Thymus (tissue), 14 donors: ENCODE results near the gene LGALS3BP. TPM values are rescaled to one million over a fixed set of nuclear protein-coding genes. Genes with fewer than 3 reads are reported as not detected.

Source experiments
- DNase-seq, 9 donors: peaks; one replicate each; pipeline ENCODE4 v3.0.0-alpha.2; 2013; ENCODE audit warnings: low spot score in 9 of 9, low read depth in 6 of 9, missing footprints in 1 of 9
- H3K27ac ChIP-seq, 2 donors: one replicate each; pipeline ENCODE4 v1.5.1; 2013; ENCODE audit warnings: control low read depth in 1 of 2, low read depth in 1 of 2, low read length in 1 of 2, mild to moderate bottlenecking in 1 of 2, moderate library complexity in 1 of 2
- H3K27me3 ChIP-seq, 2 donors: one replicate each; pipeline ENCODE4 v1.5.1; 2013; ENCODE audit warnings: low read length in 1 of 2; ENCODE audit not compliant: control insufficient read depth in 2 of 2, insufficient read depth in 1 of 2
- H3K36me3 ChIP-seq, 2 donors: one replicate each; pipeline ENCODE4 v1.5.1; 2013; ENCODE audit warnings: low read length in 1 of 2, mild to moderate bottlenecking in 1 of 2, moderate library complexity in 1 of 2; ENCODE audit not compliant: control insufficient read depth in 2 of 2, insufficient read depth in 2 of 2
- H3K4me1 ChIP-seq, 2 donors: one replicate each; pipeline ENCODE4 v1.5.1; 2013; ENCODE audit warnings: low read length in 2 of 2; ENCODE audit not compliant: control insufficient read depth in 2 of 2, insufficient read depth in 2 of 2
- H3K4me3 ChIP-seq, 2 donors: one replicate each; pipeline ENCODE4 v1.5.1; 2013; ENCODE audit warnings: low read length in 2 of 2, control low read depth in 1 of 2, mild to moderate bottlenecking in 1 of 2
- H3K9me3 ChIP-seq, 2 donors: one replicate each; pipeline ENCODE4 v1.5.1; 2013; ENCODE audit warnings: low read length in 1 of 2, mild to moderate bottlenecking in 1 of 2; ENCODE audit not compliant: control insufficient read depth in 2 of 2, insufficient read depth in 1 of 2
- WGBS: extraction: QIAGEN DNeasy Blood & Tissue Kit; methylation state at CpG from one replicate; pipeline ENCODE4 v1.1.7; 2013; 5-methylcytosine and 5-hydroxymethylcytosine counted together
- long read RNA-seq, 10 donors: transcript quantifications; one replicate each; lab custom pipeline, GENCODE V29; 2026
- polyA plus RNA-seq: library from polyadenylated mRNA; stranded (reverse); fragments of 200-250 nt; gene quantifications from one replicate; pipeline ENCODE4 v1.2.3, GENCODE V29; 2013
- total RNA-seq: library from RNA; stranded (reverse); fragments of 120-200 nt; gene quantifications from one replicate; pipeline ENCODE4 v1.2.4, GENCODE V29; 2013
- donor health status: healthy.

The LGALS3BP gene, protein sequence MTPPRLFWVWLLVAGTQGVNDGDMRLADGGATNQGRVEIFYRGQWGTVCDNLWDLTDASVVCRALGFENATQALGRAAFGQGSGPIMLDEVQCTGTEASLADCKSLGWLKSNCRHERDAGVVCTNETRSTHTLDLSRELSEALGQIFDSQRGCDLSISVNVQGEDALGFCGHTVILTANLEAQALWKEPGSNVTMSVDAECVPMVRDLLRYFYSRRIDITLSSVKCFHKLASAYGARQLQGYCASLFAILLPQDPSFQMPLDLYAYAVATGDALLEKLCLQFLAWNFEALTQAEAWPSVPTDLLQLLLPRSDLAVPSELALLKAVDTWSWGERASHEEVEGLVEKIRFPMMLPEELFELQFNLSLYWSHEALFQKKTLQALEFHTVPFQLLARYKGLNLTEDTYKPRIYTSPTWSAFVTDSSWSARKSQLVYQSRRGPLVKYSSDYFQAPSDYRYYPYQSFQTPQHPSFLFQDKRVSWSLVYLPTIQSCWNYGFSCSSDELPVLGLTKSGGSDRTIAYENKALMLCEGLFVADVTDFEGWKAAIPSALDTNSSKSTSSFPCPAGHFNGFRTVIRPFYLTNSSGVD
- total RNA-seq (66.1 TPM), polyA plus RNA-seq (81.3 TPM)
- long read RNA-seq, donor 1, partial matches to known transcripts: 0 of 2 reads
- long read RNA-seq, donor 1, other reads (novel, unspliced or antisense): 0 of 2 reads
- long read RNA-seq, donor 2: 0 reads
- long read RNA-seq, donor 3, transcript LGALS3BP-201 (6 exons, 2,405 nt): major isoform, 27 of 36 reads
- long read RNA-seq, donor 3, transcript LGALS3BP-202 (5 exons, 936 nt): minor isoform, 6 of 36 reads
- long read RNA-seq, donor 3, partial matches to known transcripts: 0 of 36 reads
- long read RNA-seq, donor 3, other reads (novel, unspliced or antisense): 0 of 36 reads
- long read RNA-seq, donor 4, transcript LGALS3BP-201 (6 exons, 2,405 nt): major isoform, 17 of 21 reads
- long read RNA-seq, donor 4, partial matches to known transcripts: 0 of 21 reads
- long read RNA-seq, donor 4, other reads (novel, unspliced or antisense): 0 of 21 reads
- long read RNA-seq, donor 5, transcript LGALS3BP-201 (6 exons, 2,405 nt): major isoform, 35 of 39 reads
- long read RNA-seq, donor 5, partial matches to known transcripts: 0 of 39 reads
- long read RNA-seq, donor 5, other reads (novel, unspliced or antisense): 0 of 39 reads
- long read RNA-seq, donor 6, transcript LGALS3BP-202 (5 exons, 936 nt): minor isoform, 5 of 34 reads
- long read RNA-seq, donor 6, transcript LGALS3BP-201 (6 exons, 2,405 nt): major isoform, 29 of 34 reads
- long read RNA-seq, donor 6, partial matches to known transcripts: 0 of 34 reads
- long read RNA-seq, donor 6, other reads (novel, unspliced or antisense): 0 of 34 reads
- long read RNA-seq, donor 7, transcript LGALS3BP-201 (6 exons, 2,405 nt): major isoform, 15 of 16 reads
- long read RNA-seq, donor 7, partial matches to known transcripts: 0 of 16 reads
- long read RNA-seq, donor 7, other reads (novel, unspliced or antisense): 0 of 16 reads
- long read RNA-seq, donor 8, transcript LGALS3BP-201 (6 exons, 2,405 nt): major isoform, 22 of 25 reads
- long read RNA-seq, donor 8, partial matches to known transcripts: 0 of 25 reads
- long read RNA-seq, donor 8, other reads (novel, unspliced or antisense): 0 of 25 reads
- long read RNA-seq, donor 9, transcript LGALS3BP-201 (6 exons, 2,405 nt): major isoform, 20 of 23 reads
- long read RNA-seq, donor 9, partial matches to known transcripts: 0 of 23 reads
- long read RNA-seq, donor 9, other reads (novel, unspliced or antisense): 0 of 23 reads
- long read RNA-seq, donor 10, transcript LGALS3BP-201 (6 exons, 2,405 nt): major isoform, 14 of 14 reads
- long read RNA-seq, donor 10, partial matches to known transcripts: 0 of 14 reads
- long read RNA-seq, donor 10, other reads (novel, unspliced or antisense): 0 of 14 reads

DNA sequence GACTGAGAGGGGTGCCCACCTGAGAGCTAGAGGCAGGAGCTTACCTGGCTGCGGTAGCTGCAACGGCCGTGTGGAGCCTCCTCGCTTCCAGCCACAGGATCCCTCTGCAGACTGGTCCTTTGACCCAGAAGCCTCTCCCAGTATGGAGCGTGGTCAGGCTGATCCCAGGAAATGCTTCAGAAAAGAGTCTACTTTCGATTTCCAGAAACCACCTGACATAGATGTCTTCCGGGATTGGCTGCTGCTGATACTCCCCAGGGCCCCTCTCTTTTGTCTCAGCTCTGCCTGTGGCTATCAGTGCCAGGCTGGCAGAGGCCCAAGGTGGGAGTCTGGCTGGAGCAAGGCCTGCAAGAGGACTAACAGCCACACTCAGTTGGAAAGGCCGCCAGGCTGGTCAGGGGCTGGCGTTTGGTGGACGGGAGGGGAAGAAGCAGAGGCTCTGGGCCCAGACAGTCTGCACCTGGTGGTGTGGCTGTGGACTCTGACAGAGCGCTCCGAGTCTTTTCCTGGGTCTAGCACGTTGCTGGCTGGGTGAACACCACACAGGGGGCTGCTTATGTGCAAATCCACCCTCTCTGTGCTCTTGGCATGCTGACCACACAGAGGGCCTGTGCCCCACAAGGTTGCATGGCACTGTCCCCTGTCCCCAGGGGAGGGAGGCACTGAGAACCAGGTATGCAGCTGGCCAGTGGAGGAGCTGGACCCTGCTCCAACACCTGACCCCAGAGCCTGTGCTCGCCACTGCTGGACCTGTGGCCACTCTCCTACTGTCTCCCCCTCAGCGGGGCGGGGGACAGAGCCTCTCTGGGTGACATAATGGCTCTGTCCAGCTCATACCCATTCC is at the start of gene LGALS3BP:
LGALS3BP (minus strand) TSS at position 144 of the 844 bp plus-strand sequence. CDS start 2,732 bp downstream, outside the sequence.
- Histone ChIP-seq H3K27ac (peak within 1 kb of the TSS; percentile 71 to 74), H3K4me3 (peak within 1 kb of the TSS; percentile 55 to 60), H3K4me1 (peaks cover 15 to 46% of the 10 kb centered on the region in 2 donors), H3K36me3 (peaks cover 13 to 15% of the 10 kb centered on the region in 2 donors), H3K9me3 (no peaks in the 10 kb centered on the region), H3K27me3 (no peaks in the 10 kb centered on the region)
- WGBS: 52% methylated on average over 16 of the region's 16 CpGs
- peak in 6 of 9 donors; percentile 27 to 79 (median 54) for DNase-seq

DNA sequence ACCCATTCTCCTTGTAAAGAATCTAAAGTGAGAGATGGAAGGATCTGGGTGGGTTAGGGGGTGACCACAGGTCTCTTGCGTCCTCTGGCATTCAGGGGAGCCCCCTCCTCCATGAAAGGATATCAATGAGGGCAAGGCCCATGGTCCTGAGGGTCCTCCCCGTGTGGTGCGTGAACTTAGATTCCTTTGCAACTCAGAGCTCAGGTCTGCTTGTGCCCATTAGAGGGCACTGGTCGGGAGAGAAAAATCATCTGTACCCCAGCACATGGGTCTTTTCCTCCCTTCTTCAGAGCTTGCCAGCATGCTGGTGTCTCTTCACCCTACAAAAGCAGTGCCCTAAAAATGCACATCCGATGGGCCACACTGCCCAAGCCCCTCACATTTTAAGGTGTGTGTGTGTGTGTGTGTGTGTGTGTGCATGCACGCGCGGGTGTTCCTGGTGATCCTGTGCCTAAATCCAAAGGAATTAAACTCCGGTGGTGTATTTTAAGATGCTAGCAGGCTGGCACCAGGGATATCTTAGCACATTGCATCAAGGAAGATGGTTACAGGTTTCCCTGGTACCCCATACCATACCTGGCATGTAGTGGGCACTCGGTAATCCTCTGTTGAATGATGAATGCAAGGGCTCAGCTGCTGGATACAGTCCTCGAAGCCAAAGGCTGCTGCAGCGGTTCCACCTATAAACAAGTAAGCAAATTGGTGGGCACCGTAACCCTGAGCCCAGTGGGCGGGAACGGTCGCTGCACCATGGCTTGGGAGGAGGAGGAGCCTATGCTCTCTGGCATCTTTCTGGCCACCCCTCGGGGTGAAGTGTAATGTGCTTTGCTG is 49.0 kb upstream of the LGALS3BP start:
- no peak for DNase-seq
- Histone ChIP-seq H3K27me3 (peaks cover 2 to 73% of the 10 kb centered on the region in 2 donors), H3K4me1 (peaks cover 9 to 24% of the 10 kb centered on the region in 2 donors)

DNA sequence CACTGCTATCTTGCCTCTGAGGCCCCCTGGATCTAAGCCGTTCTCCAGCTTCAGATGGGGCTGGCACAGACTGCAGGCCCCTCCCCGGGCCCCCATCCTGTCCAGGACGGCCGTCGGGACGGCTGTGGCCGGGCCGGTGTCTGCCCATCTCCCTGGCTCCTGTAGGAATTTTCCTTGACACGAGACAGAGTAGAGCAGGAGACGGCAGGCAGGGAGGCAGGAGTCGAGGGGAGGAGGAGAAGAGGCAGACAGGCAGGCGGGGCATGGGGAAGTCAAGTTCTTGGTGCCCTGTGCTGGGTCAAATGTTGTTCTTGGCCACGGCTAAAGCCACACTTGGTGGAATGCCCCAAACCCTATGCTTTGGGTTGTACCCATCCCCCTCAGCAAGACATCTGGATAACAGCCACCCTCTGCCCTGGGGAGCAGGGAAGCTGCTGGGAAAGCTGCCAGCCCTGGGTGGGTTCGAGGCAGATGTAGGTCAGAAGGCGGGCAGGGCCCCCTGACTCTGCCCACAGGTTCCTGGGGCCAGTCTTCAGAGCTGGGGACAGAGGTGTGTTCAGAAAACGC is 48.3 kb upstream of the LGALS3BP start:
- DNase-seq: no peak
- H3K27ac ChIP-seq: no peak overlapping the region
- peaks cover 11 to 28% of the 10 kb centered on the region in 2 donors for H3K4me1 ChIP-seq
- H3K27me3 ChIP-seq: peaks cover 2 to 79% of the 10 kb centered on the region in 2 donors
- no peaks in the 10 kb centered on the region for H3K9me3 ChIP-seq
- H3K4me3 ChIP-seq: no peak overlapping the region
- H3K36me3 ChIP-seq: no peaks in the 10 kb centered on the region
- WGBS: 77% methylated on average over 16 of the region's 16 CpGs

More for the DNA sequence above, 49.0 kb upstream of the LGALS3BP start:
- WGBS: 85% methylated on average over 17 of the region's 17 CpGs
- Histone ChIP-seq H3K27ac (no peak overlapping the region), H3K9me3 (no peaks in the 10 kb centered on the region), H3K36me3 (no peaks in the 10 kb centered on the region), H3K4me3 (no peak overlapping the region)

DNA sequence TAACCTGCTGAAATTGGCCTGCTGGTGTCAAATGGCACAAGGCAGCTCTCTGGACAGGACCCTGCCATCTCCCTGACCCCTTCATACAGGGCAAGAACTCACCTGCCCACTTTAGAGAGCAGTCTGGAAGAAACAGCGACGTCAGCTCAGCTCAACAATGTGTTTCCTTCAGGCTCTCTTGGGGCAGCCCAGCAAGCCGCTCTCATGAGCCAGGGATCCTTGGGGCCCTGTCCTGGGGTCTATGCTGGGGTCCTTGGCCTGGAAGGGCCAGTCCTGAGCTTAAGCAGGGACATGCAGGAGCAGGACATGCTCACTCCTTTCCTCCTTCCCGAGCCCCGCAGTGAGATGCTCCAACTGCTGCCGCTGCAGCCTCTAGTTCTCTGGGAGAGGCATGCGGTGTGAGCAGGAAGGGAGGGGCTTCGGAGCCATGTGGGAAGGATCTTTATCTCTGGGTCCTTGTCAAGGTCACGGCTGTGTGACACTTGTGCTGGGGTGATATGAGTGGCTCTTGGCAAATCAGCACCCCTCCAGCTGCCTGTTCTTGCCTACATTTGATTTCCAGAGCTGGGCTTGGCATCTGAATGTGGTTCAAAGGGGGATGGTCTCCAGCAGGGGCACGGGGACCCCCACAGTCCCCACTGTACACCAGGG is 47.7 kb upstream of the LGALS3BP start:
- no peak overlapping the region for H3K4me3 ChIP-seq
- H3K9me3 ChIP-seq: no peaks in the 10 kb centered on the region
- H3K27me3 ChIP-seq: peaks cover 2 to 85% of the 10 kb centered on the region in 2 donors
- peaks cover 11 to 28% of the 10 kb centered on the region in 2 donors for H3K4me1 ChIP-seq
- no peak overlapping the region for H3K27ac ChIP-seq
- H3K36me3 ChIP-seq: no peaks in the 10 kb centered on the region
- no peak for DNase-seq
- 88% methylated on average over 10 of the region's 10 CpGs for WGBS

DNA sequence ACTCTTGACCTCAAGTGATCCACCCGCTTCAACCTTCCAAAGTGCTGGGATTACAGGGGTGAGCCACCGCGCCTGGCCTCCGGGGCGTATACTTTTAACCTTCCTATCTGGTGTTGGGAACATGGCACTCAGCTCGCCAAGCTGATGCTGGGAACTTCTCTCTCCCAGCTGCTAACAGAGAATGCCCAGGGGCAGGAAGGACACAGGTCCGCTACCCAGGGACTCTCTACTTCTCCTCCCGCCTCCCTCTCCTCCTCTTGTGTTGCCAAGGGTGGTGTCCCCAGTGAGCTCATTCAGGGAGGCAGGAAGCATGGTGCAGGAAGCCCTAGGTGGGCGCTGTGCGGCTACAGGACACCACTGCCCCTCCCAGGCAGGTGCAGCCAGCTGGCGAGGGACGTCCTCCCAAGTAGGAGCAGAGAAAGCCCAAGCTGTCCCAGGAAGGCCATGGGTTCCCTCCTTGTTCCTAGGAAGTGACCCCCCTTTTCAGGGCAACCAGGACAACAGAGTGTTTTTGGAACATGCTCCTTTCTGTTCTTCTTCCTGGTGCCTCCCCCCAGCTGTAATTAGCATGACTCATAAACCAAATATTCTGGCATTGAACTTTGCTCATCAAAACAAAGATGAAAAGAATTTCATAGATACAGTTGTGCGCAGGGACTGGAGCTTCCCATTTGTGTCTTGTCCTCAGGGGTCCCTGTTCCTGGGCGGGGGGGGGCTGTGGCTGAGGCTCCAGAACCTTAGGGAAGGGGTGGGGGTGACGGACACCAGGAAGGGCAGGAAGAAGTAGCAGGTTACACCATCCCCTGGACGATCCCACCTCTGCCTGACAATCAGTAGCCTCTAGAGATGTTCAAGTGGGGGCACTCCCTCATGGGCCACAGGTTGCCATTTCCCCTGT is 46.9 kb upstream of the LGALS3BP start:
- 90% methylated on average over 16 of the region's 16 CpGs for WGBS
- Histone ChIP-seq H3K4me3 (no peak overlapping the region), H3K9me3 (no peaks in the 10 kb centered on the region), H3K36me3 (no peaks in the 10 kb centered on the region), H3K27me3 (peaks cover 2 to 85% of the 10 kb centered on the region in 2 donors), H3K4me1 (peaks cover 11 to 28% of the 10 kb centered on the region in 2 donors), H3K27ac (no peak overlapping the region)
- no peak for DNase-seq
